22Rv1 (cell line): ENCODE results near the gene KLK6.

ENCODE experiments used
- CTCF ChIP-seq: fragments of 450-650 bp; IDR thresholded peaks from 2 replicates; pipeline ENCODE4 v1.5.1; 2017; ENCODE audit warnings: mild to moderate bottlenecking
- ZFX ChIP-seq: fragments of 450-650 bp; IDR thresholded peaks from 2 replicates; pipeline ENCODE4 v1.6.1; 2017; ENCODE audit warnings: antibody characterized with exemption, borderline replicate concordance

GRCh38 chr19:50925734-50926133 lies 43.7 kb downstream of the KLK6 start:
- TF ChIP-seq CTCF (no peak), ZFX (no peak)
